ENCODE data around the gene KCNV2. TPM values are rescaled to one million over a fixed set of nuclear protein-coding genes. Genes with fewer than 3 reads are reported as not detected.

KCNV2 gene
- total and polyA plus RNA-seq, 4 donors = 0.10 TPM; not detected in 3

GRCh38 chr9:2722715-2723114, 5.4 kb downstream of the KCNV2 start:
- Histone ChIP-seq H3K27me3 (ENCODE audit: control insufficient read depth in 4 of 4, insufficient read depth in 4 of 4, low read length in 3 of 4) (no peaks in the 10 kb centered on the region), H3K4me1 (ENCODE audit: control insufficient read depth in 4 of 4, insufficient read depth in 4 of 4, low read length in 3 of 4) (peaks cover 0 to 11% (median 7%) of the 10 kb centered on the region in 4 donors), H3K36me3 (ENCODE audit: control insufficient read depth in 4 of 4, insufficient read depth in 3 of 4, low read depth in 1 of 4, low read length in 3 of 4) (no peaks in the 10 kb centered on the region), H3K27ac (ENCODE audit: low read depth in 1 of 2, low read length in 2 of 2) (no peak overlapping the region), H3K9ac (ENCODE audit: low read depth in 1 of 2, low read length in 2 of 2) (no peak overlapping the region), H3K4me3 (ENCODE audit: low read depth in 1 of 3, low read length in 3 of 3) (no peak overlapping the region), H3K9me3 (ENCODE audit: control insufficient read depth in 4 of 4, low read length in 3 of 4) (no peaks in the 10 kb centered on the region)
- DNase-seq (ENCODE audit: low spot score) = no peak
- TF ChIP-seq NR2F2 (IDR thresholded peaks at IDR 0.05) = no peak
- TF ChIP-seq FOXA2 (IDR thresholded peaks at IDR 0.05) = no peak
- no peak for TF ChIP-seq CTCF (IDR thresholded peaks at IDR 0.05; ENCODE audit: low read depth, low read length, missing input control)
- TF ChIP-seq HNF4A (conservative IDR thresholded peaks at IDR 0.05) = no peak
- TF ChIP-seq SP1 (IDR thresholded peaks at IDR 0.05) = no peak
- no peak for TF ChIP-seq YY1 (IDR thresholded peaks at IDR 0.05)
- no peak for TF ChIP-seq GABPA (IDR thresholded peaks at IDR 0.05 in 1 of 2, conservative IDR thresholded peaks at IDR 0.05 in 1 of 2)
- TF ChIP-seq JUND (IDR thresholded peaks at IDR 0.05) = no peak
- TF ChIP-seq MAX (IDR thresholded peaks at IDR 0.05) = no peak
- TF ChIP-seq HNF4G (IDR thresholded peaks at IDR 0.05) = no peak
- 84% methylated on average over 2 of the region's 2 CpGs for WGBS

GRCh38 chr9:2723376-2724065, 6.2 kb downstream of the KCNV2 start:
- H3K9ac ChIP-seq (ENCODE audit: low read depth in 1 of 2, low read length in 2 of 2) = no peak overlapping the region
- H3K4me3 ChIP-seq (ENCODE audit: low read depth in 1 of 3, low read length in 3 of 3) = no peak overlapping the region
- H3K4me1 ChIP-seq (ENCODE audit: control insufficient read depth in 4 of 4, insufficient read depth in 4 of 4, low read length in 3 of 4) = peaks cover 0 to 11% (median 10%) of the 10 kb centered on the region in 4 donors
- H3K36me3 ChIP-seq (ENCODE audit: control insufficient read depth in 4 of 4, insufficient read depth in 3 of 4, low read depth in 1 of 4, low read length in 3 of 4) = no peaks in the 10 kb centered on the region
- H3K27ac ChIP-seq (ENCODE audit: low read depth in 1 of 2, low read length in 2 of 2) = no peak overlapping the region
- no peaks in the 10 kb centered on the region for H3K27me3 ChIP-seq (ENCODE audit: control insufficient read depth in 4 of 4, insufficient read depth in 4 of 4, low read length in 3 of 4)
- WGBS = 93% methylated on average over 4 of the region's 4 CpGs
- no peak for DNase-seq (ENCODE audit: low spot score)
- no peak for TF ChIP-seq MAX (IDR thresholded peaks at IDR 0.05)
- H3K9me3 ChIP-seq (ENCODE audit: control insufficient read depth in 4 of 4, low read length in 3 of 4) = no peaks in the 10 kb centered on the region

- WGBS = 98% methylated on average over 4 of the region's 4 CpGs
- TF ChIP-seq HNF4G (IDR thresholded peaks at IDR 0.05) (no peak), MAX (IDR thresholded peaks at IDR 0.05) (no peak), FOXA2 (IDR thresholded peaks at IDR 0.05) (no peak), RXRA (IDR thresholded peaks at IDR 0.05) (no peak), ATF3 (IDR thresholded peaks at IDR 0.05) (no peak), HNF4A (conservative IDR thresholded peaks at IDR 0.05) (no peak), REST (IDR thresholded peaks at IDR 0.05) (no peak), FOXA1 (IDR thresholded peaks at IDR 0.05) (no peak), CTCF (IDR thresholded peaks at IDR 0.05; ENCODE audit: low read depth, low read length, missing input control) (no peak), NR2F2 (IDR thresholded peaks at IDR 0.05) (no peak)
- H3K4me1 ChIP-seq (ENCODE audit: control insufficient read depth in 4 of 4, insufficient read depth in 4 of 4, low read length in 3 of 4) = peaks cover 0 to 11% (median 6%) of the 10 kb centered on the region in 4 donors
Measured at GRCh38 chr9:2725126-2725525, 7.8 kb downstream of the KCNV2 start.

More at GRCh38 chr9:2725126-2725525, 7.8 kb downstream of the KCNV2 start:
- Histone ChIP-seq H3K4me3 (ENCODE audit: low read depth in 1 of 3, low read length in 3 of 3) (no peak overlapping the region), H3K27me3 (ENCODE audit: control insufficient read depth in 4 of 4, insufficient read depth in 4 of 4, low read length in 3 of 4) (no peaks in the 10 kb centered on the region), H3K9me3 (ENCODE audit: control insufficient read depth in 4 of 4, low read length in 3 of 4) (no peaks in the 10 kb centered on the region), H3K27ac (ENCODE audit: low read depth in 1 of 2, low read length in 2 of 2) (no peak overlapping the region), H3K36me3 (ENCODE audit: control insufficient read depth in 4 of 4, insufficient read depth in 3 of 4, low read depth in 1 of 4, low read length in 3 of 4) (no peaks in the 10 kb centered on the region), H3K9ac (ENCODE audit: low read depth in 1 of 2, low read length in 2 of 2) (no peak overlapping the region)
- no peak for DNase-seq (ENCODE audit: low spot score)

Measured in liver (tissue), 9 donors.